ENCODE measurements around the gene ATP1B2.

DNA sequence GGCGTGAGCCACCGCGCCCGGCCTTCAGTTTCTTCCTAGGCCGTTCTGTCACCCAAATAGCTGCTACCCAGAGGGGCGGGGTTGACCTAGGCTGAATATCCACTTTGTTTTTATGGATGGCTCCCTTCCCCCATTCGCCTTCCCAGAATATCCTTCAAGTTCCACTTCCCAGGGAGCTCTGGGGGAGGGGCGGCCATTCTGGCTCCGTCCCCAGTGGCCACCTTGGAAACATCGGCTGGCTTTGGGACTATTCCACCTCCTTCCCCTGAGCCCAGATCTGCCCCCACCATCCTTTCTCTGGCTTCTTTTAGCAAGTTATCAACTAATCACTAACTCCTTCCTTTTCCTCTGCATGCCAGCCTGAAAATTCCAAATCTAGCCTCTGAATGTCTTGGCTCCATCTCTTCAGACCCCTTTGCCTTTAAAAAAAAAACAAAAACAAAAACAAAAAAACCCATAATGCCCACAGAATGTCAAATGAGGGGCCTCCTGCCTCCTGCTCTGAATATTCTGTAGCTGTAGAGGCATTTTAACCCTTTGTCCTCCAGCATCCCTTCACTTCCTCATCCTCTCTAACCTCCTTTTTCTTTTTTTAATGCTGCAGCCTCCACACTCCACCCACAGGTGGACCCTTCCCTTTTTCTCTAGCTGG lies 6.4 kb downstream of the ATP1B2 start:
- TF ChIP-seq, protein P1, sequence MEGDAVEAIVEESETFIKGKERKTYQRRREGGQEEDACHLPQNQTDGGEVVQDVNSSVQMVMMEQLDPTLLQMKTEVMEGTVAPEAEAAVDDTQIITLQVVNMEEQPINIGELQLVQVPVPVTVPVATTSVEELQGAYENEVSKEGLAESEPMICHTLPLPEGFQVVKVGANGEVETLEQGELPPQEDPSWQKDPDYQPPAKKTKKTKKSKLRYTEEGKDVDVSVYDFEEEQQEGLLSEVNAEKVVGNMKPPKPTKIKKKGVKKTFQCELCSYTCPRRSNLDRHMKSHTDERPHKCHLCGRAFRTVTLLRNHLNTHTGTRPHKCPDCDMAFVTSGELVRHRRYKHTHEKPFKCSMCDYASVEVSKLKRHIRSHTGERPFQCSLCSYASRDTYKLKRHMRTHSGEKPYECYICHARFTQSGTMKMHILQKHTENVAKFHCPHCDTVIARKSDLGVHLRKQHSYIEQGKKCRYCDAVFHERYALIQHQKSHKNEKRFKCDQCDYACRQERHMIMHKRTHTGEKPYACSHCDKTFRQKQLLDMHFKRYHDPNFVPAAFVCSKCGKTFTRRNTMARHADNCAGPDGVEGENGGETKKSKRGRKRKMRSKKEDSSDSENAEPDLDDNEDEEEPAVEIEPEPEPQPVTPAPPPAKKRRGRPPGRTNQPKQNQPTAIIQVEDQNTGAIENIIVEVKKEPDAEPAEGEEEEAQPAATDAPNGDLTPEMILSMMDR (IDR thresholded peaks at IDR 0.05; ENCODE audit: low read depth, low read length, poor library complexity, severe bottlenecking): no peak
- TF ChIP-seq EZH2phosphoT487 (IDR thresholded peaks at IDR 0.05; ENCODE audit: borderline replicate concordance, low read length): no peak
